ENCODE measurements around the gene IPO7. TPM values are rescaled to one million over a fixed set of nuclear protein-coding genes. Genes with fewer than 3 reads are reported as not detected.

Gene IPO7
- total and polyA plus RNA-seq, 4 donors: 6.4 to 47.1 (median 32.2) TPM

DNA sequence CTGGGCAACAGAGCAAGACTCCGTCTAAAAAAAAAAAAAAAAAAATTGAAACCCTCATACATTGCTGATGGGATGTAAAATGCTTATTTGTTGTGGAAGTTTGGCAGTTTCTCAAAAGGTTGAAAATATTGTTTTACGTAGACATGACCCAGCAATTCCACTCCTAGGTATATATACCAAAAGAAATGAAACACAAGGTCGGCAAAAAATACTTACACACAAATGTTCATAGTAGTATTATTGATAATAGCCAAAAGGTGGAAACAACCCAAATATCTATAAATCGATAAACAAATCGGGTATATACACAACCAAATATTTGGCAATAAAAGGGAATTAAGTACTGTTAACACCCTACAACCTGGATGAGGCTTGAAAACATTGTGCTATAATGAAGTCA is 71.3 kb downstream of the IPO7 start:
- 97% methylated on average over 5 of the region's 5 CpGs for WGBS
- no peaks in the 10 kb centered on the region for H3K36me3 ChIP-seq (ENCODE audit: control insufficient read depth in 4 of 4, insufficient read depth in 3 of 4, low read depth in 1 of 4, low read length in 3 of 4)
- no peaks in the 10 kb centered on the region for H3K27me3 ChIP-seq (ENCODE audit: control insufficient read depth in 4 of 4, insufficient read depth in 4 of 4, low read length in 3 of 4)

More for the DNA sequence above, 71.3 kb downstream of the IPO7 start:
- TF ChIP-seq FOXA1 (IDR thresholded peaks at IDR 0.05) (no peak), EGR1 (IDR thresholded peaks at IDR 0.05; ENCODE audit: low read depth in 2 of 2) (no peak), HNF4A (conservative IDR thresholded peaks at IDR 0.05) (no peak), GABPA (IDR thresholded peaks at IDR 0.05 in 1 of 2, conservative IDR thresholded peaks at IDR 0.05 in 1 of 2) (no peak), FOXA2 (IDR thresholded peaks at IDR 0.05) (no peak), NR2F2 (IDR thresholded peaks at IDR 0.05) (no peak), RXRA (IDR thresholded peaks at IDR 0.05) (no peak), RAD21 (IDR thresholded peaks at IDR 0.05) (no peak), SP1 (IDR thresholded peaks at IDR 0.05) (no peak), HNF4G (IDR thresholded peaks at IDR 0.05) (no peak), YY1 (IDR thresholded peaks at IDR 0.05) (no peak), ZBTB33 (IDR thresholded peaks at IDR 0.05) (no peak), TAF1 (conservative IDR thresholded peaks at IDR 0.05) (no peak), JUND (IDR thresholded peaks at IDR 0.05) (no peak)
- TF ChIP-seq, protein P1, sequence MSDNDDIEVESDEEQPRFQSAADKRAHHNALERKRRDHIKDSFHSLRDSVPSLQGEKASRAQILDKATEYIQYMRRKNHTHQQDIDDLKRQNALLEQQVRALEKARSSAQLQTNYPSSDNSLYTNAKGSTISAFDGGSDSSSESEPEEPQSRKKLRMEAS (IDR thresholded peaks at IDR 0.05): no peak
- TF ChIP-seq, protein P2, sequence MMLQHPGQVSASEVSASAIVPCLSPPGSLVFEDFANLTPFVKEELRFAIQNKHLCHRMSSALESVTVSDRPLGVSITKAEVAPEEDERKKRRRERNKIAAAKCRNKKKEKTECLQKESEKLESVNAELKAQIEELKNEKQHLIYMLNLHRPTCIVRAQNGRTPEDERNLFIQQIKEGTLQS (IDR thresholded peaks at IDR 0.05): no peak
- TF ChIP-seq, protein P3, sequence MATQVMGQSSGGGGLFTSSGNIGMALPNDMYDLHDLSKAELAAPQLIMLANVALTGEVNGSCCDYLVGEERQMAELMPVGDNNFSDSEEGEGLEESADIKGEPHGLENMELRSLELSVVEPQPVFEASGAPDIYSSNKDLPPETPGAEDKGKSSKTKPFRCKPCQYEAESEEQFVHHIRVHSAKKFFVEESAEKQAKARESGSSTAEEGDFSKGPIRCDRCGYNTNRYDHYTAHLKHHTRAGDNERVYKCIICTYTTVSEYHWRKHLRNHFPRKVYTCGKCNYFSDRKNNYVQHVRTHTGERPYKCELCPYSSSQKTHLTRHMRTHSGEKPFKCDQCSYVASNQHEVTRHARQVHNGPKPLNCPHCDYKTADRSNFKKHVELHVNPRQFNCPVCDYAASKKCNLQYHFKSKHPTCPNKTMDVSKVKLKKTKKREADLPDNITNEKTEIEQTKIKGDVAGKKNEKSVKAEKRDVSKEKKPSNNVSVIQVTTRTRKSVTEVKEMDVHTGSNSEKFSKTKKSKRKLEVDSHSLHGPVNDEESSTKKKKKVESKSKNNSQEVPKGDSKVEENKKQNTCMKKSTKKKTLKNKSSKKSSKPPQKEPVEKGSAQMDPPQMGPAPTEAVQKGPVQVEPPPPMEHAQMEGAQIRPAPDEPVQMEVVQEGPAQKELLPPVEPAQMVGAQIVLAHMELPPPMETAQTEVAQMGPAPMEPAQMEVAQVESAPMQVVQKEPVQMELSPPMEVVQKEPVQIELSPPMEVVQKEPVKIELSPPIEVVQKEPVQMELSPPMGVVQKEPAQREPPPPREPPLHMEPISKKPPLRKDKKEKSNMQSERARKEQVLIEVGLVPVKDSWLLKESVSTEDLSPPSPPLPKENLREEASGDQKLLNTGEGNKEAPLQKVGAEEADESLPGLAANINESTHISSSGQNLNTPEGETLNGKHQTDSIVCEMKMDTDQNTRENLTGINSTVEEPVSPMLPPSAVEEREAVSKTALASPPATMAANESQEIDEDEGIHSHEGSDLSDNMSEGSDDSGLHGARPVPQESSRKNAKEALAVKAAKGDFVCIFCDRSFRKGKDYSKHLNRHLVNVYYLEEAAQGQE (IDR thresholded peaks at IDR 0.05): no peak
- TF ChIP-seq, protein P4, sequence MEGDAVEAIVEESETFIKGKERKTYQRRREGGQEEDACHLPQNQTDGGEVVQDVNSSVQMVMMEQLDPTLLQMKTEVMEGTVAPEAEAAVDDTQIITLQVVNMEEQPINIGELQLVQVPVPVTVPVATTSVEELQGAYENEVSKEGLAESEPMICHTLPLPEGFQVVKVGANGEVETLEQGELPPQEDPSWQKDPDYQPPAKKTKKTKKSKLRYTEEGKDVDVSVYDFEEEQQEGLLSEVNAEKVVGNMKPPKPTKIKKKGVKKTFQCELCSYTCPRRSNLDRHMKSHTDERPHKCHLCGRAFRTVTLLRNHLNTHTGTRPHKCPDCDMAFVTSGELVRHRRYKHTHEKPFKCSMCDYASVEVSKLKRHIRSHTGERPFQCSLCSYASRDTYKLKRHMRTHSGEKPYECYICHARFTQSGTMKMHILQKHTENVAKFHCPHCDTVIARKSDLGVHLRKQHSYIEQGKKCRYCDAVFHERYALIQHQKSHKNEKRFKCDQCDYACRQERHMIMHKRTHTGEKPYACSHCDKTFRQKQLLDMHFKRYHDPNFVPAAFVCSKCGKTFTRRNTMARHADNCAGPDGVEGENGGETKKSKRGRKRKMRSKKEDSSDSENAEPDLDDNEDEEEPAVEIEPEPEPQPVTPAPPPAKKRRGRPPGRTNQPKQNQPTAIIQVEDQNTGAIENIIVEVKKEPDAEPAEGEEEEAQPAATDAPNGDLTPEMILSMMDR (IDR thresholded peaks at IDR 0.05; ENCODE audit: low read depth, low read length, missing input control): no peak
- no peak overlapping the region for H3K4me3 ChIP-seq (ENCODE audit: low read depth in 1 of 3, low read length in 3 of 3)
- peaks cover 0 to 8% (median 2%) of the 10 kb centered on the region in 4 donors for H3K4me1 ChIP-seq (ENCODE audit: control insufficient read depth in 4 of 4, insufficient read depth in 4 of 4, low read length in 3 of 4)
- H3K27ac ChIP-seq (ENCODE audit: low read depth in 1 of 2, low read length in 2 of 2): no peak overlapping the region
- no peaks in the 10 kb centered on the region for H3K9me3 ChIP-seq (ENCODE audit: control insufficient read depth in 4 of 4, low read length in 3 of 4)
- DNase-seq (ENCODE audit: low spot score): no peak
- no peak overlapping the region for H3K9ac ChIP-seq (ENCODE audit: low read depth in 1 of 2, low read length in 2 of 2)
